ENCODE data around the gene FBXW4.

GRCh38 chr10:101623528-101623927 is 71.4 kb downstream of the FBXW4 start:
- TF ChIP-seq CTCF (tag by site-specific recombination; IDR thresholded peaks at IDR 0.05) (no peak), ZIC2 (tag by site-specific recombination; IDR thresholded peaks at IDR 0.05) (no peak), ZNF664 (tag by site-specific recombination; IDR thresholded peaks at IDR 0.05) (no peak)
